NCI-H1105 treated with DMSO at 0.1 percent for 48 hours (cell line): Measurements from ENCODE around the gene LMAN1.
A peak's percentile ranks its signal among the peaks of the same experiment; 100 is the strongest.

ENCODE experiments used
- DNase-seq: peaks from one replicate; lab custom pipeline; 2025; lab: John Stamatoyannopoulos, UW

Gene LMAN1

DNA sequence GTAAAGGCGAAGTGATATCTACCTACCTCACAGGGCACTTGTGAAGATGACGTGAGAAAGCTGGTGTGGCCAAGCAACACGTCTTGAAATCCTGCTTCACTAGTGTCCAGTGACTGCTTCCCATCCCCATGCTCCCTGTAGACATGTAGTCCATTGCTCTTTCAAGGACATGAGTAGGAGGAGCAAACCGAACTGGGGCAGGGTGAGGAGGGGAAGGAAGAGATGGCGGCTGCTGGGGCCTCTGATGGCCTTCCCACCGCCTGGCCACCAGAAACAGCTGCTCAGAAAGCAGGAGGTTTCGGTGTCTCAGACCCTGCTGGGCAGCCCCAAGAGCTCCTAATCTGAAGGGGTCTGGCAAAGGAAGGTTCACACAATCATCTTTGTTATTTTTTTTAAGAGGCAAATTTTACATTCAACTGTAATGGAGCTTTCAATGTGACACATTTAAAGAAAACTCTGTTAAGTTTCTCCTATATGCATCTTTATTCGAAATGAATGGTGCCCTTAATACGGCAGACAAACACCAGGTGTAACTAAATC is 55.3 kb downstream of the LMAN1 start:
- DNase-seq, result no peak

DNA sequence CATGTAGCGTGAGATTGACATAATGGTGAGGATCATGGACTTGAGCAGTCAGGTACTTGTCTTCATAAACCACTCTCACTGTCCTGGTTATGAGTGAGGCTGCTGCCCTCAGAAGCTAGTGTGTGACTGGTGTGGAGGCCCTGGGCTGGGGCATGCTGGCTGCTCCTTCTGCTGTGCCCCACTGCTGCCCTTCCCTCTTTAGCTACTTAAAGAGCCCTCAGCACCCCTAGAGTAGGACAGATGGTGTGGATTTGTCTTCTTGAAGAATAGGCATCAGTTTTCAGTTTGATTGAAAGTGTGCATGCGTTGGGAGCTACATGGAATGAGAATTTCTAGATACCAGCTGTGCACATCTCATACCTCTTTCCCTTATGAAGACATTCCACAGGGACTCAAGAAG is 56.1 kb downstream of the LMAN1 start:
- no peak for DNase-seq

DNA sequence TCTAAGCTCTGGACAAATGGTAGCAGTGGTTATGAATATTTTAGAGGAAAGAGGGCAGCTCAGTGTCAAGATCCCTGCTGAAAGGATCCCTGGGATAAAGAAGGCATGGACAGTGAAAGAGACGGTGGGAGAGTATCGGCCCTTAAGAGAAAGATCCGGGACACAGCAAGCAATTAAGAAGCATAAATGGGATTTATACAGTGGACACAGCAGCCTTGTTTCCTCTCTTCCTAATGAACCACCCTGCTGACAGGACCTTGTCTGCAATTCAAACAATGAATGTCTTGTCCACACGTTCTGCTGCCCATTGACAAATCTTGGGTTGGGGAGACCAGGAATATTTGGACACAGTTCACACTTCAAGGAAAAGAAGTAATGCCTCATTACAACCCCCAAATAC is 57.1 kb downstream of the LMAN1 start:
- DNase-seq, result no peak

DNA sequence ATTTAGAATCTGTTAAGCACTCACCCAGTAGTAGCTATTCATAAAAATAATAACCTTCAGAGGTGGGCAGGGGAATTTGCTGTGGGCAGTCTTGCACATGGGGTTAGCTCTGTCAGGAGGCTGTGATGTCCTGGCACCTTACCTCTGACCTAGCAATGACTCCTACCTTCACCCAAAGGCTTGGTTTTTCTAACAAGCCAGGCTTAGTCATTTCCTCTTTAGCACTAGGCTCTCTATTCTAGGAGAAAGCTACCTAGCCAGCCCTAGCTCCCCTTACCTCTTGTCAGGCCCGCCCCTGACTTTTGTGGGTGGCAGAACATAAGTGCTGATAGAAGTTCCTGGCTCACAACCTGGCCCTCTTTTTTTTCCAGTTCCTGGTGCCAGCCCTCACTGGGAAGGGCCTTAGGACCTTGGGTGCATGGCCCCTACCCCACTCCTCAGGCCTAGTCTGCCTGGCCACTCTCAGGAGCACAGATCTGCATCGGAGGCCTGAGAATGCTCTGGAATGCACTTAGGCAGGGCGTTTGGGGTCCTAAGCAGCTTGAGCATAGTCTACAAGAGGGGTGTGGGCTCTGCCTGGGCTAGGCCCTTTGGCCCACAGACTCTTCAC is 58.3 kb downstream of the LMAN1 start:
- no peak for DNase-seq

DNA sequence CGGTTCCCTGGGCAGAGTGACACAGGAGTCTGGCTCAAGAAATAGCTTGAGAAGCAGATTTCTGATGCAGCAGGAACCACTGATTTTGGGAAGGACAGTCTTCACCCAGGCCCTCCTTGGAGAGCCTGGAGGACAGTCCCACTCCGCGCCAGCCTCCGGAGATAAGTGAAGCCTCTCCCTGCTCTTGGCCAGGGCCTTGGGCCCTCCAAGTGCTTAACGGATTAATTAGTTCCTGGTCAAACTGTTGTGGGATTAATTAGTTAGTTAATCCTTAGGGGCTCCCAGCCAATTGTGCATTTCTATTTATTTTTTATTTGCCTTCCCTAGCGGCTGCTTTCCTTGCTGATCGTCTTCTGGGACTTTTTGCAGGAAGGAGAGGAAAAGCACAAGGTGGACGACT is 60.2 kb downstream of the LMAN1 start:
- no peak for DNase-seq

DNA sequence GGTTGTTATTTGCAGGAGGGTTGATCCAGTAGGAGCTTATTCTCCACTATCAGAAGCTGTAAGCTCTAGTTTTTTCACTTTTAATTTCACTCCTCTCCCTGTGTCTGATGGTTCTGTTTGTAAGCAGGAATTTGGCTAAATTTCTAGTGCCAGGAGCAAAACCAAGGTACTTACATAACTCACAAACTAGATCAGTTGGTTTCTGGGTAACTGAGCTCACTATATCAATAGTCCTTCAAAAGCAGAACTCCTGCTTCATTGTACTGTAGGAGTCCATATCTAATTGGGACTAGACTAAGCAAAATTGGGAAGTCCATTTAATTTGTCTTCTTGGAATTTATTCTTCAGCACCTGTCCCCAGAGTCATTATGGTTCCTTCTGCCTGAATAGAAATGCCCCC is 65.7 kb downstream of the LMAN1 start:
- no peak for DNase-seq

DNA sequence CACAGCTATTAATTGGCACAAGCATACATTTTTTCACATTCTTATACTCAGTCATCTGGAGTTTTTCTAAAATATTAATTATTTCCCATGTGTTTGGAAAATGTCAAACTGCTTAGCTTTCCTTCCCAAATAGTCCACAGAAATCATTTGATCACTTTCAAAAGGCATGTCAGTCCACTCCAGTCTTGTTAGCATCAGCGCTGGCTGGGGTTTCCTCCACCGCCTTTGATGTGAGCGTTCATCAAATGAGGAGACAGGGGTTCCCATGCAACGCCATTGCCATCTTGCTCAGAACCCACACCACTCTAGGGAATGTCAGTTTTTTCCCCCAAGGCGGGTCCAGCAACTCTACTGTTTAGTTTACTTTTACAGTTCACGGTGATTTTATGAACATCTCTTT is 72.7 kb downstream of the LMAN1 start:
- DNase-seq, result no peak

DNA sequence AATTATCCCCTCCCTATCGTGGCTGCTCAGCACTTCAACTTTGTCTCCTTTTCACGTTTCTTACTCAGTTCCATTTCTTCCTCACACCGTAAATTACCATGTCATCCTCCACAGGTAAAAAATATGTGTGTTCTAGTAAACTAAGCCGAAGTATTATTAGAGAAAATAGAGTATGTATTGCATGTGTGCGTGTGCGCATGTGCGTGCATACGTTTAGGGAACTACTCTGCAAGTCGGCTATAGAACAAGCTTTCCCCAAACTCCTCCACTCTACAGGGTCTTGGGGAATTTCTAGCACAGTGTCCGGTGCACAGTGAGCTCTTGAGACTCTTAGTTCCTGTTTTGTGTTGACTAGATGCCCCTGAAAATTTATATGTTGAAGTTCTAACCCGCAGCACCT is 76.7 kb downstream of the LMAN1 start:
- DNase-seq, result no peak

DNA sequence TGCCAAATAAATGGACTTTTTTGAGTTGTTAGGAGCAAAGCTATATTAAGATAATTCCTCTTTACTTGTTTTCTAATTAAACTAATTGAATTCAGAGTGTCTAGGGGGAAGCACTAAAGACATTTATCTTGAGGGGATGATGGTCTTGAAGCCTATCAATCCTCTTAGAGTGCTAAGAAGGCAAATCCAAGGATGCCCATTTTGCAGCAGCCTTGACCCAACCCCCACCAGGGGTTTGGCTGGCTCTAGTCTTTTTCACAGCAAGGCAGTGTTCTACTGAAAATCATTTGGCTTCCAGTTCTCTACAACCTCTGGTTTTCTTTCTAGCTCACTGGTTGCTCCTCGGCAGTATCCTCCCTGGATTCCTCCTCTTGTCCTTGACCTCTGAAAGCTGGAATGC is 79.3 kb downstream of the LMAN1 start:
- DNase-seq, result peak; percentile 24

DNA sequence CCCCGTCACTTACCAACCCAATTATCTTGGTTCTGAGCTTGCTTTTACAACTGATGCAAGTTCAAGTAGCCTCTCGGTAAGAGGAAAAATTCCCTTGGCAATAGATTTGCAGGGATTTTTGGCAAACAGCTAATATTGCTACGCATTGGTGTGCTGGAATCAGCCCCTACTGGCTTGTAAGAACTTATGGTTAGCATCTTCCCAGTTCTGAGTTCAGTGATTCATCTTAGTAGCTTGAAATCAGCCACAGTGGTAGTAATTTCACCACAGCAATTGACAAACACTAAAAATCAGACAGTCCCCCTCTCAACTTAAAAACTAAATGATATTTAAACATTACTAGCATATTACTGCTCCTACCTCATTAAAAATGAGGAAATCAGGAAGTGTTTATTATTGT is 79.9 kb downstream of the LMAN1 start:
- DNase-seq, result no peak

DNA sequence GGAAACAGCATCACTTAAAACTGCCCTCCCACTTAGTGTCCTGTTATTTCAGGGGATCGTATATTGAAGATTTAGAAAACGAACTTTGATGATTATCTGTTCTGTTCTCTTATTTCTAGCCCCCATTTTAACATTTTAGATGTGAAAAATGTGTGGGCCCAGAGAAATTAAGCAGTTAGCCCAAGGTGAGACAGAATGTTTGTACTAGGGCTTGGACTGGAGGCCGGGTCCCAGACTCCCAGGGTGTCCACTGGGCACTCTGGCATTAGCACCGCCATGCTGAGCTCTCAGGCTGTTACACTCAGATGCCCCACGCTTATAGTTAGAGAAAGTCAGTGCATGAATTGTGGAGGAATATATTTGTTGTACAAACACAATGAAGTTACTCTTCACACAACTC is 80.3 kb downstream of the LMAN1 start:
- no peak for DNase-seq
